Keratinocyte (primary cell): Measurements from ENCODE around the gene USP13.

ENCODE experiments used
- CTCF ChIP-seq, 3 experiments: IDR thresholded peaks in 1 of 3; conservative IDR thresholded peaks in 1 of 3; optimal IDR thresholded peaks in 1 of 3; 2 replicates in 2 of 3; 3 replicates in 1 of 3; pipeline versions ENCODE3 to v1.5.1; 2011; ENCODE audit warnings: low read length in 3 of 3, mild to moderate bottlenecking in 3 of 3, moderate library complexity in 2 of 3, control low read depth in 1 of 3, inconsistent platforms in 1 of 3; ENCODE audit not compliant: insufficient read depth in 2 of 3; ENCODE audit errors: extremely low read depth in 1 of 3
- EZH2 ChIP-seq: IDR thresholded peaks from one replicate; pipeline ENCODE4 v1.6.1; 2012; ENCODE audit warnings: inconsistent platforms, mild to moderate bottlenecking, low read length, moderate library complexity

- no peak for TF ChIP-seq CTCF (optimal IDR thresholded peaks at IDR 0.05 in 1 of 3, IDR thresholded peaks at IDR 0.05 in 1 of 3, conservative IDR thresholded peaks at IDR 0.05 in 1 of 3; ENCODE audit: extremely low read depth in 1 of 3, insufficient read depth in 2 of 3, low read length in 3 of 3)
- no peak for TF ChIP-seq EZH2
Observed at GRCh38 chr3:179668429-179668828, 15.6 kb downstream of the USP13 start.
